B cell (primary cell): ENCODE results near the gene GALNT17. TPM values are rescaled to one million over a fixed set of nuclear protein-coding genes. Genes with fewer than 3 reads are reported as not detected.

Experiments
- ATAC-seq: fragments of 200-7000 bp; cut with Tn5 transposase; one replicate; pipeline ENCODE4 v1.10.0; 2021; ENCODE audit warnings: low read depth, mild to moderate bottlenecking, moderate number of reproducible peaks, moderate library complexity
- CTCF ChIA-PET: fragments of 350-600 bp; sonication (Branson Sonifier 250); formaldehyde crosslinking; loops from one replicate; lab custom pipeline; 2021; ENCODE audit warnings: antibody characterized with exemption, inconsistent platforms; lab: Charles Lee
- POLR2A ChIA-PET: fragments of 350-600 bp; sonication (Branson Sonifier 250); formaldehyde crosslinking; loops from one replicate; lab custom pipeline; 2021; ENCODE audit warnings: antibody characterized with exemption; lab: Charles Lee
- DNase-seq: peaks from one replicate; pipeline ENCODE4 v3.0.0; 2013
- H2AFZ ChIP-seq: 2 replicates; pipeline ENCODE4 v1.6.1; 2012; ENCODE audit warnings: mild to moderate bottlenecking, low read depth, low read length; ENCODE audit not compliant: insufficient read depth, poor library complexity, severe bottlenecking
- H3K27ac ChIP-seq, 2 donors: 1 replicate in 1 of 2; 2 replicates in 1 of 2; pipeline ENCODE4 v1.5.1; 2012 to 2013; ENCODE audit warnings: low read length in 2 of 2, mild to moderate bottlenecking in 2 of 2, moderate library complexity in 1 of 2
- H3K27me3 ChIP-seq, 4 experiments: fragments of 200-600 bp in 1 of 4; sonication (generic) in 1 of 4; replicated peaks in 1 of 4; 1 replicate in 2 of 4; 2 replicates in 2 of 4; pipeline versions ENCODE4 v1.6.1 to v1.7.0; 2013 to 2016; ENCODE audit warnings: low read length in 3 of 4, mild to moderate bottlenecking in 2 of 4, mixed read lengths in 1 of 4, moderate library complexity in 1 of 4; ENCODE audit not compliant: insufficient read depth in 4 of 4, control insufficient read depth in 3 of 4; ENCODE audit errors: control extremely low read depth in 1 of 4
- H3K36me3 ChIP-seq, 2 experiments: replicated peaks in 1 of 2; 1 replicate in 1 of 2; 2 replicates in 1 of 2; pipeline versions ENCODE4 v1.6.1 to v1.7.1; 2013; ENCODE audit warnings: low read length in 1 of 2; ENCODE audit not compliant: insufficient read depth in 2 of 2, control insufficient read depth in 1 of 2; ENCODE audit errors: control extremely low read depth in 1 of 2, extremely low read depth in 1 of 2
- H3K4me1 ChIP-seq, 2 donors: fragments of 200-600 bp in 1 of 2; sonication (generic) in 1 of 2; 1 replicate in 1 of 2; 2 replicates in 1 of 2; pipeline versions ENCODE4 v1.5.1 to v1.6.1; 2013 to 2017; ENCODE audit warnings: low read length in 2 of 2; ENCODE audit not compliant: control insufficient read depth in 2 of 2, insufficient read depth in 2 of 2
- H3K4me2 ChIP-seq: replicated peaks from 2 replicates; pipeline ENCODE3; 2012; ENCODE audit warnings: mild to moderate bottlenecking, low read depth, low read length; ENCODE audit not compliant: poor library complexity, severe bottlenecking
- H3K4me3 ChIP-seq, 5 experiments: fragments of 200-600 bp in 1 of 5; sonication (generic) in 1 of 5; 1 replicate in 3 of 5; 2 replicates in 2 of 5; pipeline versions ENCODE4 v1.5.1 to v1.7.0; 2011 to 2016; ENCODE audit warnings: low read length in 4 of 5, mild to moderate bottlenecking in 4 of 5, low read depth in 2 of 5, control low read depth in 1 of 5, moderate library complexity in 1 of 5; ENCODE audit not compliant: insufficient read depth in 1 of 5; ENCODE audit errors: control extremely low read depth in 1 of 5, extremely low read depth in 1 of 5
- H3K79me2 ChIP-seq: fragments of 200-600 bp; sonication (generic); one replicate; pipeline ENCODE4 v1.6.0; 2016; ENCODE audit warnings: low read length; ENCODE audit not compliant: control insufficient read depth, insufficient read depth
- H3K9ac ChIP-seq: fragments of 200-600 bp; sonication (generic); 2 replicates; pipeline ENCODE4 v1.6.1; 2017; ENCODE audit warnings: mild to moderate bottlenecking, low read length, moderate library complexity
- H3K9me3 ChIP-seq, 3 donors: one replicate each; pipeline versions ENCODE4 v1.6.1 to v1.7.1; 2013; ENCODE audit warnings: low read length in 2 of 3; ENCODE audit not compliant: control insufficient read depth in 2 of 3, insufficient read depth in 1 of 3; ENCODE audit errors: control extremely low read depth in 1 of 3
- H4K20me1 ChIP-seq: 2 replicates; pipeline ENCODE4 v1.6.0; 2012; ENCODE audit warnings: mild to moderate bottlenecking, low read length; ENCODE audit not compliant: insufficient read depth, control insufficient read depth, poor library complexity, severe bottlenecking
- H3K27ac Mint-ChIP-seq: one replicate; pipeline ENCODE4 v1.8.0; 2021; ENCODE audit warnings: mixed read lengths
- H3K27me3 Mint-ChIP-seq: one replicate; pipeline ENCODE4 v1.8.0; 2021; ENCODE audit warnings: mixed read lengths
- H3K4me1 Mint-ChIP-seq: one replicate; pipeline ENCODE4 v1.8.0; 2021; ENCODE audit warnings: mixed read lengths
- H3K4me3 Mint-ChIP-seq: one replicate; pipeline ENCODE4 v1.8.0; 2021; ENCODE audit warnings: mixed read lengths
- H3K9me3 Mint-ChIP-seq: one replicate; pipeline ENCODE4 v1.8.0; 2022; ENCODE audit warnings: mixed read lengths; ENCODE audit not compliant: insufficient read depth
- CTCF ChIP-seq: fragments of 200-600 bp; IDR thresholded peaks from one replicate; pipeline ENCODE4 v1.8.0; 2022; ENCODE audit warnings: antibody characterized with exemption, mild to moderate bottlenecking
- EZH2 ChIP-seq: IDR thresholded peaks from 2 replicates; pipeline ENCODE4 v1.6.1; 2012; ENCODE audit warnings: borderline replicate concordance, low read depth, mild to moderate bottlenecking, moderate library complexity, low read length; ENCODE audit not compliant: insufficient read depth, poor library complexity, severe bottlenecking
- WGBS: methylation state at CpG from one replicate; pipeline ENCODE4 v1.1.5; 2013; ENCODE audit warnings: missing lambda C conversion rate; ENCODE audit not compliant: insufficient coverage; 5-methylcytosine and 5-hydroxymethylcytosine counted together
- intact Hi-C: fragments of 100-400 bp; cut with micrococcal nuclease; formaldehyde crosslinking; loops from one replicate; pipeline ENCODE4 v1.10.0; 2022
- polyA plus RNA-seq: library from polyadenylated mRNA; depleted of rRNA; stranded (reverse); fragments of >200 nt; gene quantifications from 2 replicates; pipeline ENCODE4 v1.2.3, GENCODE V29; 2012
- total RNA-seq, 2 donors: library from RNA; stranded (reverse); fragments of 120-200 nt in 1 of 2; gene quantifications; 1 replicate in 1 of 2; 2 replicates in 1 of 2; pipeline versions ENCODE4 v1.2.3 to v1.2.4, GENCODE V29; 2013 to 2022

The GALNT17 gene
- total and polyA plus RNA-seq, 2 donors (not counting 1 experiment from before 2014, with no cell fraction given), result not detected

GRCh38 chr7:71155236-71155635 is 23.3 kb downstream of the GALNT17 start:
- intact Hi-C loops, result no loop called here
- Histone ChIP-seq H3K4me2 (no peak overlapping the region), H3K36me3 (no peaks in the 10 kb centered on the region), H3K4me1 (no peaks in the 10 kb centered on the region), H2AFZ (no peak overlapping the region), H3K79me2 (no peaks in the 10 kb centered on the region), H3K4me3 (no peak overlapping the region), H3K9ac (no peak overlapping the region), H3K9me3 (peaks cover 0 to 21% (median 1%) of the 10 kb centered on the region in 3 donors), H3K27ac (no peak overlapping the region), H4K20me1 (no peaks in the 10 kb centered on the region), H3K27me3 (no peaks in the 10 kb centered on the region)
- Mint-ChIP-seq H3K4me3 (no peak overlapping the region), H3K4me1 (no peaks in the 10 kb centered on the region), H3K27me3 (no peaks in the 10 kb centered on the region), H3K27ac (no peak overlapping the region), H3K9me3 (peaks cover 7% of the 10 kb centered on the region)
- ATAC-seq, result no peak
- DNase-seq, result no peak
- ChIA-PET CTCF (no interaction called here), POLR2A (no interaction called here)
- WGBS, result 97% methylated on average over 6 of the region's 9 CpGs
- no peak for TF ChIP-seq EZH2
- TF ChIP-seq CTCF, result no peak

GRCh38 chr7:71157757-71158156 is 25.8 kb downstream of the GALNT17 start:
- no peak for ATAC-seq
- intact Hi-C loops, result no loop called here
- WGBS, result no CpG with 5 or more reads among the region's 3 CpGs

More at GRCh38 chr7:71157757-71158156, 25.8 kb downstream of the GALNT17 start:
- H3K9ac ChIP-seq, result no peak overlapping the region
- H3K9me3 ChIP-seq, result peaks cover 0 to 16% (median 1%) of the 10 kb centered on the region in 3 donors
- H3K27ac ChIP-seq, result no peak overlapping the region
- no peak overlapping the region for H3K4me3 ChIP-seq
- no peaks in the 10 kb centered on the region for H3K4me1 ChIP-seq
- H3K4me3 Mint-ChIP-seq, result no peak overlapping the region
- H3K4me1 Mint-ChIP-seq, result no peaks in the 10 kb centered on the region
- DNase-seq, result no peak
- no peak overlapping the region for H2AFZ ChIP-seq
- no peaks in the 10 kb centered on the region for H3K79me2 ChIP-seq
- ChIA-PET CTCF (no interaction called here), POLR2A (no interaction called here)
- no peaks in the 10 kb centered on the region for H3K27me3 Mint-ChIP-seq
- no peaks in the 10 kb centered on the region for H3K27me3 ChIP-seq
- TF ChIP-seq EZH2 (no peak), CTCF (no peak)
- peaks cover 7% of the 10 kb centered on the region for H3K9me3 Mint-ChIP-seq
- H3K36me3 ChIP-seq, result no peaks in the 10 kb centered on the region
- no peaks in the 10 kb centered on the region for H4K20me1 ChIP-seq
- H3K4me2 ChIP-seq, result no peak overlapping the region
- no peak overlapping the region for H3K27ac Mint-ChIP-seq
